Endothelial cell of umbilical vein (primary cell): Measurements from ENCODE around the gene RTL10. TPM values are rescaled to one million over a fixed set of nuclear protein-coding genes. Genes with fewer than 3 reads are reported as not detected.

Experiments used
- BruUV-seq: library from RNA; stranded (reverse); fragments of 400-500 nt; replicated peaks from 2 replicates; lab custom pipeline; 2021; lab: Mats Ljungman, UMichigan
- CTCF ChIA-PET: fragments of 300-600, 350-600 bp; sonication (Branson Sonifier 250); formaldehyde crosslinking; loops from one replicate; lab custom pipeline; 2021; ENCODE audit warnings: antibody characterized with exemption, inconsistent platforms; lab: Charles Lee
- POLR2A ChIA-PET: fragments of 300-600, 350-600 bp; sonication (Branson Sonifier 250); formaldehyde crosslinking; loops from one replicate; lab custom pipeline; 2021; ENCODE audit warnings: antibody characterized with exemption, inconsistent platforms; lab: Charles Lee
- DNase-seq: peaks from one replicate; pipeline ENCODE4 v3.0.0-alpha.2; 2011; ENCODE audit warnings: low read depth, low spot score
- FAIRE-seq: peaks from 2 replicates; lab custom pipeline; 2011; peaks lifted over from hg19 to GRCh38; lab: Jason Lieb, UNC
- H2AFZ ChIP-seq: 2 replicates; pipeline ENCODE4 v1.6.0; 2012; ENCODE audit warnings: low read depth, low read length, control low read depth, inconsistent platforms
- H3K27ac ChIP-seq: 2 replicates; pipeline ENCODE4 v1.5.1; 2011; ENCODE audit warnings: low read depth, mild to moderate bottlenecking, control low read depth, low read length, moderate library complexity; ENCODE audit not compliant: insufficient read depth
- H3K27me3 ChIP-seq, 2 experiments: 2 replicates each; pipeline versions ENCODE4 v1.6.0 to v1.6.1; 2011; ENCODE audit warnings: low read length in 2 of 2, mixed read lengths in 1 of 2; ENCODE audit not compliant: control insufficient read depth in 2 of 2, insufficient read depth in 2 of 2
- H3K36me3 ChIP-seq, 2 experiments: 2 replicates in 1 of 2; 3 replicates in 1 of 2; pipeline ENCODE4 v1.5.1; 2011; ENCODE audit warnings: low read length in 2 of 2, mild to moderate bottlenecking in 1 of 2, moderate library complexity in 1 of 2; ENCODE audit not compliant: control insufficient read depth in 2 of 2, insufficient read depth in 2 of 2; ENCODE audit errors: extremely low read depth in 1 of 2
- H3K4me1 ChIP-seq: 3 replicates; pipeline ENCODE4 v1.5.1; 2011; ENCODE audit warnings: mild to moderate bottlenecking, low read length; ENCODE audit not compliant: control insufficient read depth, insufficient read depth; ENCODE audit errors: extremely low read depth
- H3K4me2 ChIP-seq: 2 replicates; pipeline ENCODE4 v1.6.1; 2011; ENCODE audit warnings: low read length, control low read depth, mixed read lengths; ENCODE audit not compliant: insufficient read depth
- H3K4me3 ChIP-seq, 3 experiments: fragments of 200-600 bp in 1 of 3; sonication (generic), shearing (Covaris generic) in 1 of 3; replicated peaks in 1 of 3; 2 replicates each; pipeline ENCODE4 v1.5.1; 2011 to 2016; ENCODE audit warnings: control low read depth in 3 of 3, low read length in 3 of 3, mild to moderate bottlenecking in 2 of 3, inconsistent platforms in 1 of 3, low read depth in 1 of 3, moderate library complexity in 1 of 3; ENCODE audit not compliant: insufficient read depth in 1 of 3
- H3K79me2 ChIP-seq: 2 replicates; pipeline ENCODE4 v1.6.0; 2012; ENCODE audit warnings: low read length, inconsistent platforms; ENCODE audit not compliant: control insufficient read depth, insufficient read depth
- H3K9ac ChIP-seq: replicated peaks from 2 replicates; pipeline ENCODE3; 2011; ENCODE audit warnings: low read length, control low read depth; ENCODE audit not compliant: insufficient read depth; ENCODE audit errors: extremely low read depth
- H3K9me1 ChIP-seq: replicated peaks from 3 replicates; pipeline ENCODE4 v1.6.0; 2011; ENCODE audit warnings: mild to moderate bottlenecking, low read length; ENCODE audit not compliant: control insufficient read depth, insufficient read depth; ENCODE audit errors: extremely low read depth
- H3K9me3 ChIP-seq: replicated peaks from 2 replicates; pipeline ENCODE4 v1.5.1; 2012; ENCODE audit warnings: low read length, inconsistent platforms; ENCODE audit not compliant: control insufficient read depth, insufficient read depth
- H4K20me1 ChIP-seq: replicated peaks from 2 replicates; pipeline ENCODE3; 2011; ENCODE audit warnings: mild to moderate bottlenecking, low read length; ENCODE audit not compliant: control insufficient read depth, insufficient read depth; ENCODE audit errors: extremely low read depth
- CTCF ChIP-seq, 2 donors: IDR thresholded peaks; 1 replicate in 1 of 2; 2 replicates in 1 of 2; pipeline ENCODE4 v1.5.1; 2011; ENCODE audit warnings: low read length in 2 of 2, mild to moderate bottlenecking in 2 of 2, moderate library complexity in 2 of 2, control low read depth in 1 of 2, inconsistent platforms in 1 of 2, low read depth in 1 of 2; ENCODE audit not compliant: insufficient read depth in 1 of 2; ENCODE audit errors: extremely low read depth in 1 of 2
- EZH2 ChIP-seq: IDR thresholded peaks from 2 replicates; pipeline ENCODE4 v1.6.1; 2012; ENCODE audit warnings: borderline replicate concordance, low read depth, mild to moderate bottlenecking, moderate library complexity, low read length, inconsistent platforms; ENCODE audit not compliant: severe bottlenecking
- FOS ChIP-seq: IDR thresholded peaks from 2 replicates; pipeline ENCODE4 v1.6.1; 2011; ENCODE audit warnings: mild to moderate bottlenecking, low read length, moderate library complexity, borderline replicate concordance; ENCODE audit not compliant: insufficient read depth
- GATA2 ChIP-seq: IDR thresholded peaks from 2 replicates; pipeline ENCODE4 v1.7.0; 2011; ENCODE audit warnings: low read depth, mild to moderate bottlenecking, moderate library complexity, mixed read lengths, low read length; ENCODE audit not compliant: insufficient read length, insufficient read depth
- JUN ChIP-seq: IDR thresholded peaks from 2 replicates; pipeline ENCODE4 v1.6.1; 2011; ENCODE audit warnings: borderline replicate concordance, low read depth; ENCODE audit not compliant: insufficient read length, insufficient read depth
- MAX ChIP-seq: IDR thresholded peaks from 2 replicates; pipeline ENCODE4 v1.6.1; 2011; ENCODE audit not compliant: insufficient read depth, insufficient read length
- MYC ChIP-seq: IDR thresholded peaks from one replicate; pipeline ENCODE4 v1.6.1; 2011; ENCODE audit warnings: mild to moderate bottlenecking, low read depth, low read length
- POLR2A ChIP-seq: IDR thresholded peaks from 2 replicates; pipeline ENCODE4 v1.6.1; 2012; ENCODE audit warnings: low read depth, mild to moderate bottlenecking, control low read depth, low read length
- POLR2AphosphoS5 ChIP-seq: IDR thresholded peaks from 2 replicates; pipeline ENCODE4 v1.6.1; 2012; ENCODE audit warnings: low read depth, mild to moderate bottlenecking, control low read depth, low read length, moderate library complexity; ENCODE audit not compliant: insufficient read depth
- dilution Hi-C: fragments of 300-500 bp; cut with MboI; formaldehyde crosslinking; loops from one replicate; pipeline ENCODE4 v1.15.0; 2019; ENCODE audit warnings: low sequenced_read_pairs; ENCODE audit not compliant: extremely low pct_ligation_motif_present
- intact Hi-C: fragments of 100-400 bp; cut with micrococcal nuclease; formaldehyde crosslinking; loops from one replicate; pipeline ENCODE4 v1.10.0; 2022
- polyA plus RNA-seq, 4 experiments: library from polyadenylated mRNA; depleted of rRNA in 3 of 4; stranded (reverse) in 3 of 4; unstranded in 1 of 4; fragments of >200 nt; gene quantifications; 2 replicates each; pipeline versions ENCODE4 v1.2.1 to v1.2.3, GENCODE V29; 2011 to 2012; ENCODE audit warnings: missing spikeins in 1 of 4
- total RNA-seq: library from RNA; stranded (reverse); gene quantifications from 2 replicates; pipeline ENCODE4 v1.2.3, GENCODE V29; 2021

The RTL10 gene
- total and polyA plus RNA-seq, 2 donors (not counting 3 experiments of a cell fraction or from before 2014, with no cell fraction given), result 31.9 to 40.8 TPM

- BruUV-seq, result no TSS peak
- no peaks in the 10 kb centered on the region for H3K79me2 ChIP-seq
- no peaks in the 10 kb centered on the region for H4K20me1 ChIP-seq
- H3K27me3 ChIP-seq, result no peaks in the 10 kb centered on the region
- H3K4me3 ChIP-seq, result no peak overlapping the region
- intact Hi-C loops, result no loop called here
- no peaks in the 10 kb centered on the region for H3K9me1 ChIP-seq
- H2AFZ ChIP-seq, result no peak overlapping the region
- H3K4me1 ChIP-seq, result no peaks in the 10 kb centered on the region
- H3K27ac ChIP-seq, result no peak overlapping the region
- dilution Hi-C loops, result no loop called here
- no peak overlapping the region for H3K9ac ChIP-seq
- TF ChIP-seq EZH2, result no peak
- FAIRE-seq (no peak), DNase-seq (no peak)
- POLR2A ChIA-PET, result no interaction called here
- CTCF ChIA-PET, result no interaction called here
- H3K4me2 ChIP-seq, result no peak overlapping the region
- no peaks in the 10 kb centered on the region for H3K9me3 ChIP-seq
- H3K36me3 ChIP-seq, result no peaks in the 10 kb centered on the region
Observed at GRCh38 chr22:19826619-19826950, 28.1 kb downstream of the RTL10 start.

- H2AFZ ChIP-seq, result no peak overlapping the region
- H3K4me1 ChIP-seq, result no peaks in the 10 kb centered on the region
- no peak overlapping the region for H3K9ac ChIP-seq
- H3K9me3 ChIP-seq, result no peaks in the 10 kb centered on the region
- H3K27ac ChIP-seq, result no peak overlapping the region
- H3K36me3 ChIP-seq, result no peaks in the 10 kb centered on the region
- H3K27me3 ChIP-seq, result no peaks in the 10 kb centered on the region
- POLR2A ChIA-PET, result no interaction called here
- no TSS peak for BruUV-seq
- FAIRE-seq (no peak), DNase-seq (no peak)
- no peaks in the 10 kb centered on the region for H4K20me1 ChIP-seq
- intact Hi-C loops, result no loop called here
- no peak for TF ChIP-seq GATA2
- TF ChIP-seq POLR2A, result no peak
- no peak for TF ChIP-seq MYC
- no peak for TF ChIP-seq POLR2AphosphoS5
- TF ChIP-seq MAX, result no peak
- TF ChIP-seq FOS, result no peak
- TF ChIP-seq CTCF (IDR thresholded peaks at IDR 0.05; ENCODE audit: extremely low read depth in 1 of 2, insufficient read depth in 1 of 2, low read depth in 1 of 2, low read length in 2 of 2), result no peak
- TF ChIP-seq JUN, result no peak
- TF ChIP-seq EZH2, result no peak
- CTCF ChIA-PET, result no interaction called here
- no peaks in the 10 kb centered on the region for H3K79me2 ChIP-seq
- dilution Hi-C loops, result no loop called here
- H3K4me3 ChIP-seq, result no peak overlapping the region
- H3K4me2 ChIP-seq, result no peak overlapping the region
- H3K9me1 ChIP-seq, result no peaks in the 10 kb centered on the region
Observed at GRCh38 chr22:19825904-19826618, 28.6 kb downstream of the RTL10 start.
